GM21529 (cell line): Measurements from ENCODE around the gene SHLD2.
A peak's percentile ranks its signal among the peaks of the same experiment; 100 is the strongest.
"Not testable (repeated sequence)": the region's sequence is repeated elsewhere in the genome, so short reads cannot be mapped to it uniquely, and the experiment has no call there.

Experiments
- ATAC-seq: cut with Tn5 transposase; IDR thresholded peaks from one replicate; pipeline ENCODE4 v1.9.1; 2021; ENCODE audit not compliant: unreplicated experiment

The SHLD2 gene, protein sequence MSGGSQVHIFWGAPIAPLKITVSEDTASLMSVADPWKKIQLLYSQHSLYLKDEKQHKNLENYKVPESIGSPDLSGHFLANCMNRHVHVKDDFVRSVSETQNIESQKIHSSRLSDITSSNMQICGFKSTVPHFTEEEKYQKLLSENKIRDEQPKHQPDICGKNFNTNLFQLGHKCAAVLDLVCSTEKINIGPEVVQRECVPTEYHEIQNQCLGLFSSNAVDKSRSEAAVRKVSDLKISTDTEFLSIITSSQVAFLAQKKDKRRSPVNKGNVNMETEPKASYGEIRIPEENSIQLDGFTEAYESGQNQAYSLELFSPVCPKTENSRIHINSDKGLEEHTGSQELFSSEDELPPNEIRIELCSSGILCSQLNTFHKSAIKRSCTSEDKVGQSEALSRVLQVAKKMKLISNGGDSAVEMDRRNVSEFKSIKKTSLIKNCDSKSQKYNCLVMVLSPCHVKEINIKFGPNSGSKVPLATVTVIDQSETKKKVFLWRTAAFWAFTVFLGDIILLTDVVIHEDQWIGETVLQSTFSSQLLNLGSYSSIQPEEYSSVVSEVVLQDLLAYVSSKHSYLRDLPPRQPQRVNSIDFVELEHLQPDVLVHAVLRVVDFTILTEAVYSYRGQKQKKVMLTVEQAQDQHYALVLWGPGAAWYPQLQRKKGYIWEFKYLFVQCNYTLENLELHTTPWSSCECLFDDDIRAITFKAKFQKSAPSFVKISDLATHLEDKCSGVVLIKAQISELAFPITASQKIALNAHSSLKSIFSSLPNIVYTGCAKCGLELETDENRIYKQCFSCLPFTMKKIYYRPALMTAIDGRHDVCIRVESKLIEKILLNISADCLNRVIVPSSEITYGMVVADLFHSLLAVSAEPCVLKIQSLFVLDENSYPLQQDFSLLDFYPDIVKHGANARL

GRCh38 chr10:87094373-87095235 lies at the start of gene SHLD2, which contains the start of gene GLUD1:
SHLD2 (plus strand) TSS chr10:87095206; CDS start chr10:87151355, 56,149 bp downstream.
GLUD1 (minus strand) TSS chr10:87094843; CDS start chr10:87094769, 74 bp downstream.
- peak; percentile 57 for ATAC-seq

GRCh38 chr10:87045434-87045938 lies 49.5 kb upstream of the SHLD2 start:
- ATAC-seq: no peak

- no peak for ATAC-seq
Measured at GRCh38 chr10:87053111-87053510, 41.9 kb upstream of the SHLD2 start.

GRCh38 chr10:87053577-87054181 lies 41.3 kb upstream of the SHLD2 start:
- ATAC-seq: no peak

- ATAC-seq: peak; percentile 69
Measured at GRCh38 chr10:87054373-87055295, 40.4 kb upstream of the SHLD2 start.

DNA sequence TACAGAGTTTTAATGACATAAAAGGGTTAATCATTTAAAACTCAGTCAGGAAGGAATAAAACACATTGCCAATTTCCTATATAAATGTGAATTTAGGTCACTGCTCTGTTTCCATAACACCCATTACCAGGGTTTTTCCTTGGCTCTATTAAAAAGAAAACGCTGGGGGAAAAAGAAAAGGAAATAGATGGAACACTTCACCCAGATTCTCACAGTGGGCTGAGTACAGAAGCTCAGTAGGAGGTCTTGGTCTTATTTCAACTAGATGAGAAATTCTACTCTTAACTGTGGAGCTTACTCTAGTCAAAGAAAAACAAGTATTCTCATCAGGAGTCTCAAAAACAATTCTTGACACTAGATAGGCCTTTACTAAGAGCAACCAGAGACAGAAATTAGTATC lies 36.8 kb upstream of the SHLD2 start:
- no peak for ATAC-seq

- ATAC-seq: no peak
Measured at GRCh38 chr10:87059401-87059800, 35.6 kb upstream of the SHLD2 start.

- ATAC-seq: no peak
Measured at GRCh38 chr10:87060280-87060928, 34.6 kb upstream of the SHLD2 start.

GRCh38 chr10:87064651-87065050 lies 30.4 kb upstream of the SHLD2 start:
- ATAC-seq: no peak

GRCh38 chr10:87066178-87066577 lies 28.8 kb upstream of the SHLD2 start:
- ATAC-seq: no peak

GRCh38 chr10:87066865-87067264 lies 28.1 kb upstream of the SHLD2 start:
- ATAC-seq: no peak

DNA sequence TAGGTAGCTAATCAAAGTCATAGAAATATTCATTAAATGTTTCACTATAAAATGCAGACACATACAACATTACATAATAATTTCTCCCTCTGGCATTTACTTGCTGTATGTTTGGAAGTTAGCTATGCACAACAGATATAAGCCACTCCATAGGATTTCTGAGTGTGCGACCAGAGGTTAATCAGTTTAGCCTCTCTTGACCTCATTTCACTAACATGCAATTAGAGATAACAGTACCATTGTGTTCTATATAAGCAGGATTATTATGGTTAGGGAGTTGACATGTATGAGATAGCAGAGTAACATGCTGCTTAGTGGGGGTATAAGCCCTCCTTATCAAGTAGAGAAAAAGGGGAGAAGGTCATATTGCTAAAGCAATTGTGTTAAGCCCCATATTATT lies 26.7 kb upstream of the SHLD2 start:
- no peak for ATAC-seq

GRCh38 chr10:87072449-87072848 lies 22.6 kb upstream of the SHLD2 start:
- ATAC-seq: no peak

- not testable (repeated sequence) for ATAC-seq
Measured at GRCh38 chr10:87076421-87076820, 18.6 kb upstream of the SHLD2 start.

DNA sequence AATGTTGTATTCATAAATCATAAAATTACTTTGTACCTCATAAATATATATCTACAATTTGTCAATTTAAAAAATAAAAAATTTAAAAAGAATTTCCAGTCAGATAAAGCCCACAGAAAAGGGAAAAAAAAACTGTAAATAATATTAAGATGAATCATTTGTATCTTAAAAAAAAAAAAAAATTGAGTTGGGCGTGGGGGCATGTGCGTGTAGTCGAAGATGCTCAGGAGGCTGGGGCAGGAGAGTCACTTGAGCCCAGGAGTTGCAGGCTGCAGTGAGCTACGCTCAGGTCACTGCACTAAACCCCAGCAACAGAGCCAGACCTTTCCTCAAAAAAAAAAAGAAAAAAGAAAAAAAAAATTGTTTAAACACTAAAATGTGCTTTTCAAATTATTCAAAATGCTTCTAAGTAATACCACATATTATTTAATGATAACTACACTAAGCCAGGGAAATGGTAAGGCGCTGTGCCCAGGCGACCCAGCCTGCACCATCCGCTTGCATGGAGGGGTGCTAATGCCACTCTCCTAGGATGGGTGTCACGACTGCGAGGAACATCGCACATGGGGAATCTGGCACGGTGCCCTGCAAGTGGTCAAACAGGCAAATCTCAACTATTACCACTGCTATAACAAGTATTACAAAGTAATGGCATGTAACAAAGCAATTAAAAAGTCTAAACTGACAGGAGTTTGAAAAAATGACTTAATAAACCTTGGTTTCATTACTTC lies 15.7 kb upstream of the SHLD2 start:
- no peak for ATAC-seq

DNA sequence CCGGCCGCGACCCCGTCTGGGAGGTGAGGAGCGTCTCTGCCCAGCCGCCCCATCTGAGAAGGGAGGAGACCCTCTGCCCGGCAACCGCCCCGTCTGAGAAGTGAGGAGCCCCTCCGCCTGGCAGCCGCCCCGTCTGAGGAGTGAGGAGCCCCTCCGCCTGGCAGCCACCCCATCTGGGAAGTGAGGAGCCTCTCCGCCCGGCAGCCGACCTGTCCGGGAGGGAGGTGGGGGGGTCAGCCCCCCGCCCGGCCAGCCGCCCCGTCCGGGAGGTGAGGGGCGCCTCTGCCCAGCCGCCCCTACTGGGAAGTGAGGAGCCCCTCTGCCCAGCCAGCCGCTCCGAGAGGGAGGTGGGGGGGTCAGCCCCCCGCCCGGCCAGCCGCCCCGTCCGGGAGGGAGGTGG lies 14.4 kb upstream of the SHLD2 start:
- not testable (repeated sequence) for ATAC-seq

DNA sequence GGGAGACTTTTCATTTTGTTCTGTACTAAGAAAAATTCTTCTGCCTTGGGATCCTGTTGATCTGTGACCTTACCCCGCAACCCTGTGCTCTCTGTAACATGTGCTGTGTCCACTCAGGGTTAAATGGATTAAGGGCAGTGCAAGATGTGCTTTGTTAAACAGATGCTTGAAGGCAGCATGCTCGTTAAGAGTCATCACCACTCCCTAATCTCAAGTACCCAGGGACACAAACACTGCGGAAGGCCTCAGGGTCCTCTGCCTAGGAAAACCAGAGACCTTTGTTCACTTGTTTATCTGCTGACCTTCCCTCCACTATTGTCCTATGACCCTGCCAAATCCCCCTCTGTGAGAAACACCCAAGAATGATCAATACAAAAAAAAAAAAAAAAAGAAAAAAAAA lies 13.4 kb upstream of the SHLD2 start:
- ATAC-seq: not testable (repeated sequence)

DNA sequence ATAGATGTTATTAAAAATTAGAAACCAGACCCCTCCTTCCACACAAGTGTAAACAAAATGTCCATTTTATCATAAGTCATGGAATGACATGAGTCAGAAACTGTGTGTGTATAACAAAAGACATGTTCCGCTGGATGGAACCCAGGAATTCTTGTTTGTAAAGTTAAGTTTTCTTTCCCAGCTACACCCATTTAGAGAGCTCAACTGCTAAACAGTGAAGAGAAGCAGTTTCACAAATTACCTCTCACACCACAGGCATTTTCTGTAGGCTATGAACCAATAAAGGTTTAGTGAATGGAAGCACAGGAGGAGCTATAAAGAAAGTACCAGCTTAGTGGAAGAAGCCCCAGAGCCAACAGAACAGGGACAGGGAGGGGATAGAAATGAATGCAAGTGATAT lies 12.8 kb upstream of the SHLD2 start:
- ATAC-seq: not testable (repeated sequence)
